ENCODE measurements around the gene PXMP2. TPM values are rescaled to one million over a fixed set of nuclear protein-coding genes. Genes with fewer than 3 reads are reported as not detected.

The PXMP2 gene
- polyA plus RNA-seq, 2 of the 4 experiments (the other 2 are of a cell fraction) = 18.7 to 21.3 TPM

DNA sequence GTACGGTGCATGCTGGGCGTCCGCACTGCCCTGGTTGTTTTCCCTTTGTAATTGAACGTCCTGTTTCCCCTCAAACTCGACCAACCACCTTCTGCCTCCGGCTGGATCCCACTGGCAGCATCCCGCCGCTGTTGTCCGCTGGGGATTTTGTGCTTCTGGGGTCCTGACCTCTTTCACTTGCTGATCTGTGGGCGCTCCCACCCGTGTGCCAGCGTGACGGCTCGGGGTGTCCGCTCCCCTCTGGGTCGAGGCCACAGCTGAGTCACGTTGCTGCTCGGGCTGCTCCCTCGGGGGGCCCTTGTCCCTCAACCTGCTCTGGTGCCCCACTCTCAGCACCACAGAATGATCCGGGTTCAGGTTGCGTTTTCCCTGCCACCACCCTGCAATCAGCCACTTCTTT, 31.3 kb downstream of the PXMP2 start:
- DNase-seq (ENCODE audit: low read depth in 1 of 2, low spot score in 1 of 2) (no peak), FAIRE-seq (no peak), ATAC-seq (0 out of 6 replicates have a peak, but pooled peaks of 1 of the 2 experiments have one; percentile 7)
- H3K27ac ChIP-seq = no peak overlapping the region
- ChIA-PET POLR2A (no interaction called here), CTCF (interaction anchor here (0.6 to 1.8 kb wide), 3 partner anchors 13 to 68 kb away, joined by 3 to 4 read pairs (median 3); no protein-coding TSS in a partner anchor)
- no peak overlapping the region for H3K4me3 ChIP-seq
- no peaks in the 10 kb centered on the region for H3K9me3 ChIP-seq
- TF ChIP-seq RFX5 (IDR thresholded peaks at IDR 0.05) = no peak
- no peak for TF ChIP-seq FOSB (CRISPR knock-in tag; IDR thresholded peaks at IDR 0.05)
- no peak for TF ChIP-seq HEYL (CRISPR knock-in tag; IDR thresholded peaks at IDR 0.05)
- no peak for TF ChIP-seq GATA3 (IDR thresholded peaks at IDR 0.05; ENCODE audit: borderline replicate concordance)
- TF ChIP-seq MAZ (IDR thresholded peaks at IDR 0.05; ENCODE audit: borderline replicate concordance, low read depth, low read length) = no peak
- no peak for TF ChIP-seq MAX (IDR thresholded peaks at IDR 0.05)
- TF ChIP-seq RAD21 (conservative IDR thresholded peaks at IDR 0.05 in 1 of 2, IDR thresholded peaks at IDR 0.05 in 1 of 2) = no peak
- TF ChIP-seq HOXB5 (CRISPR knock-in tag; IDR thresholded peaks at IDR 0.05) = no peak
- TF ChIP-seq NFE2L2 (conservative IDR thresholded peaks at IDR 0.05; ENCODE audit: low read length) = no peak
- TF ChIP-seq POLR2AphosphoS2 (conservative IDR thresholded peaks at IDR 0.05; ENCODE audit: low read length) = no peak
- no peak for TF ChIP-seq NR3C1 (IDR thresholded peaks at IDR 0.05)
- no peak for TF ChIP-seq RCOR1 (IDR thresholded peaks at IDR 0.05; ENCODE audit: low read depth, low read length)
- no peaks in the 10 kb centered on the region for H3K4me1 ChIP-seq
- WGBS (ENCODE audit: missing lambda C conversion rate) = 95% methylated on average over 21 of the region's 21 CpGs
- H3K4me2 ChIP-seq = no peak overlapping the region

GRCh38 chr12:132719141-132719953, 32.0 kb downstream of the PXMP2 start:
- POLR2A ChIA-PET = no interaction called here
- CTCF ChIA-PET = interaction anchor here (0.6 to 1.8 kb wide), 4 partner anchors 8 to 68 kb away, joined by 3 to 4 read pairs (median 3); partner anchors contain the start of gene PGAM5
- 85% methylated on average over 31 of the region's 31 CpGs for WGBS (ENCODE audit: missing lambda C conversion rate)

GRCh38 chr12:132719954-132720324, 32.6 kb downstream of the PXMP2 start:
- no peak for TF ChIP-seq KDM5A (IDR thresholded peaks at IDR 0.05)
- no peak for TF ChIP-seq EHMT2 (IDR thresholded peaks at IDR 0.05; ENCODE audit: low read depth)
- no peak for TF ChIP-seq USF2 (IDR thresholded peaks at IDR 0.05)
- no peak for TF ChIP-seq TP53 (CRISPR knock-in tag; IDR thresholded peaks at IDR 0.05)
- TF ChIP-seq, protein P1, sequence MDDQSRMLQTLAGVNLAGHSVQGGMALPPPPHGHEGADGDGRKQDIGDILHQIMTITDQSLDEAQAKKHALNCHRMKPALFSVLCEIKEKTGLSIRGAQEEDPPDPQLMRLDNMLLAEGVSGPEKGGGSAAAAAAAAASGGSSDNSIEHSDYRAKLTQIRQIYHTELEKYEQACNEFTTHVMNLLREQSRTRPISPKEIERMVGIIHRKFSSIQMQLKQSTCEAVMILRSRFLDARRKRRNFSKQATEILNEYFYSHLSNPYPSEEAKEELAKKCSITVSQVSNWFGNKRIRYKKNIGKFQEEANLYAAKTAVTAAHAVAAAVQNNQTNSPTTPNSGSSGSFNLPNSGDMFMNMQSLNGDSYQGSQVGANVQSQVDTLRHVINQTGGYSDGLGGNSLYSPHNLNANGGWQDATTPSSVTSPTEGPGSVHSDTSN (IDR thresholded peaks at IDR 0.05) = no peak
- TF ChIP-seq HOXB5 (CRISPR knock-in tag; IDR thresholded peaks at IDR 0.05) = no peak
- TF ChIP-seq RNF2 (IDR thresholded peaks at IDR 0.05; ENCODE audit: borderline replicate concordance, low read depth) = no peak
- TF ChIP-seq MAFK (IDR thresholded peaks at IDR 0.05; ENCODE audit: partially characterized antibody) = no peak
- no peak for TF ChIP-seq CHD2 (IDR thresholded peaks at IDR 0.05; ENCODE audit: low read length, partially characterized antibody)
- TF ChIP-seq MAZ (IDR thresholded peaks at IDR 0.05; ENCODE audit: borderline replicate concordance, low read depth, low read length) = no peak
- TF ChIP-seq RFX5 (IDR thresholded peaks at IDR 0.05) = no peak
- no peak for TF ChIP-seq RCOR1 (IDR thresholded peaks at IDR 0.05; ENCODE audit: low read depth, low read length)
- TF ChIP-seq FOSB (CRISPR knock-in tag; IDR thresholded peaks at IDR 0.05) = no peak
- no peak overlapping the region for H3K27ac ChIP-seq
- POLR2A ChIA-PET = no interaction called here
- DNase-seq (ENCODE audit: low read depth in 1 of 2, low spot score in 1 of 2) = no peak
- WGBS (ENCODE audit: missing lambda C conversion rate) = 94% methylated on average over 12 of the region's 12 CpGs
- ATAC-seq = no peak
- no peaks in the 10 kb centered on the region for H3K9me3 ChIP-seq
- no peak overlapping the region for H3K4me3 ChIP-seq
- CTCF ChIA-PET = interaction anchor here (0.9 to 1.4 kb wide), 2 partner anchors 9 to 12 kb away, joined by 3 read pairs; partner anchors contain the start of gene PGAM5
- no peaks in the 10 kb centered on the region for H3K4me1 ChIP-seq
- no peak for FAIRE-seq
- H3K4me2 ChIP-seq = no peak overlapping the region

More at GRCh38 chr12:132719141-132719953, 32.0 kb downstream of the PXMP2 start:
- no peak for TF ChIP-seq HES2 (IDR thresholded peaks at IDR 0.05)
- TF ChIP-seq TFCP2L1 (CRISPR knock-in tag; IDR thresholded peaks at IDR 0.05) = no peak
- TF ChIP-seq, protein P1 (IDR thresholded peaks at IDR 0.05) = peak; percentile 53; the same call in 1 of the 2 replicates
- no peak for TF ChIP-seq RNF2 (IDR thresholded peaks at IDR 0.05; ENCODE audit: borderline replicate concordance, low read depth)
- ATAC-seq = peak; percentile 8 to 26; a peak in 4 of 6 replicates
- Histone ChIP-seq H3K9me3 (no peaks in the 10 kb centered on the region), H3K4me2 (no peak overlapping the region), H3K27ac (no peak overlapping the region), H3K4me3 (no peak overlapping the region), H3K4me1 (no peaks in the 10 kb centered on the region)
- DNase-seq (ENCODE audit: low read depth in 1 of 2, low spot score in 1 of 2) = no peak
- no peak for FAIRE-seq
